ENCODE data around the gene FAM20B.
A peak's percentile ranks its signal among the peaks of the same experiment; 100 is the strongest.
"Not testable (repeated sequence)": the region's sequence is repeated elsewhere in the genome, so short reads cannot be mapped to it uniquely, and the experiment has no call there.

FAM20B gene

GRCh38 chr1:178999061-178999460 lies 26.6 kb upstream of the FAM20B start:
- H3K4me3 ChIP-seq (ENCODE audit: low read depth, low read length) = no peak overlapping the region
- no peak for TF ChIP-seq CTCF (IDR thresholded peaks at IDR 0.05; ENCODE audit: low read depth, low read length)

- H3K4me3 ChIP-seq (ENCODE audit: low read depth, low read length) = no peak overlapping the region
- TF ChIP-seq CTCF (IDR thresholded peaks at IDR 0.05; ENCODE audit: low read depth, low read length) = no peak
Observed at GRCh38 chr1:179001451-179001850, 24.2 kb upstream of the FAM20B start.

GRCh38 chr1:179002064-179002463 lies 23.6 kb upstream of the FAM20B start:
- H3K4me3 ChIP-seq (ENCODE audit: low read depth, low read length) = not testable (repeated sequence)

GRCh38 chr1:179002552-179003345 lies 22.9 kb upstream of the FAM20B start:
- peak; percentile 95 for TF ChIP-seq CTCF (IDR thresholded peaks at IDR 0.05; ENCODE audit: low read depth, low read length)
- no peak overlapping the region for H3K4me3 ChIP-seq (ENCODE audit: low read depth, low read length)

- no peak for TF ChIP-seq CTCF (IDR thresholded peaks at IDR 0.05; ENCODE audit: low read depth, low read length)
- no peak overlapping the region for H3K4me3 ChIP-seq (ENCODE audit: low read depth, low read length)
Observed at GRCh38 chr1:179003512-179004066, 22.1 kb upstream of the FAM20B start.

GRCh38 chr1:179007233-179007632 lies 18.5 kb upstream of the FAM20B start:
- TF ChIP-seq CTCF (IDR thresholded peaks at IDR 0.05; ENCODE audit: low read depth, low read length) = no peak
- no peak overlapping the region for H3K4me3 ChIP-seq (ENCODE audit: low read depth, low read length)

GRCh38 chr1:179010671-179011070 lies 15.0 kb upstream of the FAM20B start:
- TF ChIP-seq CTCF (IDR thresholded peaks at IDR 0.05; ENCODE audit: low read depth, low read length) = no peak

More at GRCh38 chr1:179010671-179011070, 15.0 kb upstream of the FAM20B start:
- no peak overlapping the region for H3K4me3 ChIP-seq (ENCODE audit: low read depth, low read length)
